NCI-H2107 (cell line): ENCODE data around the gene PC.

ENCODE experiments used
- DNase-seq: peaks from one replicate; lab custom pipeline; 2025; lab: John Stamatoyannopoulos, UW

PC gene

DNA sequence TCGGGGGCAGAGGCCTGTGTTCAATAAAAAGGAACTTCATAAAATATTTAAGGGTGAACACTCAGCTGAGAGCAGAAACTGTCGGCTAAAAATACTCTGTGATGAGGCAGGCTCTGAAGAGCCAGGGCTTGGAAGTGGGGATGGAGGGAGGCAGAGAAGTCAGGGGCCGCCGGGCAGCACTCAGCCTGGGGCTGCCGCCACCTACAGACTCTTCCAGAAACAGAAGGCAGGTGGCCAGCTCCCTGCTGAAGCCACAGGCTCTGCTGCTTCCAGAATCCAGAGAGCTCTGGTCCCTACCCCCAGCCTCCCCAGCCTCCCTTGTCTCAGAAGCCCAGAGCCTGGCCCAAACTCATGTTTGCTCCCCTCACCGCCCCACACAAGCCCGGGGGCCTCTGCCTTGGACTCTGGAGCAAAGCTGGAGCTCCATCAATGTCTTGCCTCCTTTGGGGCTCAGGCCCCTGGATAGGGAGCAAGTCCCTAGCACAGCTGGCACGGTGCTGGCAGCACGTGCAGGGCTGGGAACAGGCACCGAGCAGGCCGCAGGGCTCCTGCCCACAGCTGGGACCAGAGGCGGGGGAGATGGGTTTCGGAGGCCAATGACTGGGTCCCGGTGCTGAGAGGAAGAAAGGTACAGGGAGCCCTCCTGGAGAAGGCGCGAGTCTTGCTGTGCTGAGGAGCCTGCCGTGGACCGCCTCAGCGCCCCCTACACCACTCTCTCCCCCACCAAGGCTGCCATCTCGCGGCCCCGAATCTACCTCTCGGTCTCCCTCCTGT, 93.1 kb downstream of the PC start:
- DNase-seq, result no peak

DNA sequence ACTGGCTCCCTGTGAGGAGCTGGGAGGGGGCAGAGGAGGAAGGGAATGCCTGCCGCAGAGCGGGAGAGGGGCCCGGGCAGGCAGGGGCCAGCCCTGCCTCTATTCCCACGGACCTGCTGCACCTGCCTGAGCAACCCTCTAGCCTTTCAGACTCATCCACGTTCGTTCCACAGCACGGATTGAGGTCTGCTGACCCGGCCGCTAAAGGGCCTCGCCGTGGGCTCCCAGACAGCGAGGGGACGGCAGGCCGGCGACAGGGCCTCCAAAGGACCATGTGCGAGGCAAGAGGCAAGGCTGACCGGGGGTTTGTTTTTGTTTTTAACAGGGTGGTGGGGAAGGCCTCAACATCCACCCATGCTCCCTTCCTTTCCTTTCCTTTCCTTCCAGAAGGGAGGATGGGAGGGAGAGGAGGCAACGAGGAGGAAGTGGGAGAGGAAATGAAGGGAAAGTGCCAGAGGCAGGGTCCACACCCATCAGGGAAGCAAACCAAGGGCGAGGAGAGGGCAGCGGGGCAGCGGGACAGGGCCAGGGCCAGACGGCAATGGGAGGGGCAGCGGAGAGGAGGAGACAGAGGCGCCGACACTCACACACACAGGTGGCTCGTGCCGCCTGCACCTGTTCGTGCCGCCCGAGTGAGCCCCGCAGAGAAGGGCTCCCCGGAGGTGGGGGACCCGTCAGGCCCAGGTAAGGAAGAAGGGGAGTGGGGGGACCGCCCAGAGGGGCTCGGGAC, 93.8 kb downstream of the PC start:
- peak; percentile 45 for DNase-seq

DNA sequence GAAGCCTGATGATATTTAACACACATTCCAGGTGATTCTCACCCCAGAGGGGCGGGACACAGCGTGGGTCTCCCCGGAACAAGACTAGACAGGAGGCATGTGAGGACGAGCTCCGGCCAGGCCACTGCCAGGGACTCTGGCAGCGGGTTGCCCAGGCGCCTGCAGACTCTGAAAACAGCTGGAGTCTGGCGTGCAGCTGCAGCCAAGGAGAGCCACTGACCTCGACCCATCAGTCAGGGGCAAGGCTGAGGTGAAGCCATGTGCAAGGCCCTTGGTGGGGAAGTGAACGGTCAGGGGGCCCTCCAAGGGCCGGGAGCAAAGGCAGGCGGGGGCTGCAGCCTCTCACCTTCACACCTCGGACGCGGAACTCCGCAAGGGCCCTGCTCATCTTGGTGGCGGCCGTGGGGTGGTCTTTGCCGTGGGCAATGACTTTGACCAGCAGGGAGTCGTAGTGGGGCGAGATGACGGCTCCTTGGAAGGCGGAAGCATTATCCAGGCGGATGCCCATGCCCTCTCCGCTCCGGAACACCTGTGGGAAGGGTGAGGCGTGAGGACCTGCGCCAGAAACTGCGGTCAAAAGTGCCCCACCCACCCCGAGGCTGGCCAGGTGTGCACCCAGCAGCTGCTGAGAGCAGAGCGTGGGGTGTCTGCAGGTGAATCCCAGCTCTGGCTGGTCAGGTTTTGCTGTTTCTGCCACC, 94.6 kb downstream of the PC start:
- DNase-seq, result no peak

DNA sequence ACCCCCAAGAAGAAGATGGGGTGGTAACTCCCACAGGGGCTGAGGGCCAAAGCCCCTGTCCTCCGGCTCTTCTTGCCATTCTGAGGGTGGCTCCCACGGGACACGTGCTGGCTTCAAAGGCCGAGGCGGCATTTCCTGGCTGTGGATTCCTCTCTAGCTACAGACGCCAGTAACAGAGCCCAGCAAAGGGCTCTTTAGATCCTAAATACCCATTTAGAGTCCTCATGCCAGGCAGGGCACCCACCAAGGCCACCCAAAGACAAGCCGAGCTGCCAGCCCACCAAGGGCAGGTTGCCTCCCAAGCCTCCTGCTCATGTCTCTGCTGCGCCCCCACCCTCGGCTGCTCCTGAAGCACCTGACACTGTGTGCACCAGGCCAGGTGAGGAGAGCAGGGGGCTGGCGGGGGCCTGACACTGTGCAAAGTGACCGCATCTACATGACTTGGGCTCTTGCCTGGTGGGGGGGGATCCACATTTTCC, 95.6 kb downstream of the PC start:
- DNase-seq, result no peak

DNA sequence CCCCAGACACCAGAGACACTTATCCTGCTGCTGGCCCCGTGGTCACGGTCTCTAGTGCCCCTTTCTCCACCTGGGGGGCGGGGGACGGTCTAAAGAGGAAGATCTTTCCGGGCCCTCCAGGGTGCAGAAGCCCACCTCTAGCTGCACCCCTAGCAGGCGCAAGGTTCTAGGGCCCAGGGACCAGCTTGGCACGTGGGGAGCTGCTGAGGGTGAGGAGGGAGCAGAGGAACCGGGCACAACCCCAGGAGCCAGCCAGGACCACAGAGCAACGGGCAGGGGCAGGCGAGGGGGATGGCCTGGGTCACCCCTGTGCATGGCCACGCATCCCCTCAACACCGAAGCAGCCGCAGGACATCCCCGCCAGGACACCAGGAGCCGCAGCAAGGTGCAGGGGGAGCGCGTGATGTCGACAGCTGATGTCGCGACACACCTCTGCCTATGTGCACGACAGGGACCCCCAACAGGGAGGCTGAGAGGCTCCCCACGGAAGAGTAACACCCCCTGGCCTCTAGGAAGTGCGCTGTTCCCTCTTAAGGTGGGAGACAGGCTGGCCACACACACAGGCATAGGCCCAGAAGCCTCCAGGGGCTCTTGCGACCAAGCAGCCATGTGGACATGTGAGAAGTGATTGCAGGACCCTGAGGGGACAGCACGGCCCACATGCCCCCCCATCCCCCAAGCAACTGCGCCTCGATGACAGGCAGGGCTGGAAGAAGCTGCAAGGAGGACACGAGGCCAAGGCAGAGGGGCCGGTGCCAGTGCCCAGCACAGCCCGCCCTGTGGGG, 96.2 kb downstream of the PC start:
- DNase-seq, result no peak

DNA sequence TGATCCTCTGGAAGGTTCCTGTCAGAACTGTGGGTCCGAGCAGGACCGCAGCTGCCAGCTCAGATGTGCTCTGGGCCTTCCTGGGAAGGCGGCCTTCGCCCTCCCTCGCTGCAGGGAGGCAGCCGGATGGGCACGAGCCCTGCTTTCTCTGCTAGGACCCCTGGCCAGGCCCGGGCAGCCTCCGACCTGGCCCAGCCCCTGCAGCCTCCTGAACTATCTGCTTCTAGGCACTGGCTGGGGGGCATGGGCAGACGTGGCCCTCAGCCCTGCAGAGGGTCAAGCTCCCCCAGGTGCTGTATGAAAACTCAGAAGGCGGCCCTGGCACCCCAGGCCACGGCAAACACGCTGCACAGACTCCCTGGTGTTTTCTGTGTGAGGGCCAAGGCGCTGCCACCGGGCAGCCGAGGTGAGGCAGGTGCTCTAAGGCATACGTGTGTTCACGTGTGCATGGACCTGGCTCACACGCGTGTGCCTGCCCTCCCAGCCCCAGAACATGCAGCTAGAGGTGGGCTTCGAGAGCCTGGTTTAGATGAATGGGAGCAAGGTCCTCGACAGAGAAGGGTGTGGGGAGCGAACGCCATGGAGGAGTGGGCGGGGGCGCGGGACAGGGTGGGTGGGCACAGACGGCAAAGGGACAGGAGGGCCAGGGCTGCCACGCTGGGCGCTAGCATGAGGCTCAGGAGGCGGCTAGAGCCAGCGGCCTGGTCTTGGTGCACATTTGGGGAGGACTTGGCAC, 97.0 kb downstream of the PC start:
- DNase-seq, result no peak

DNA sequence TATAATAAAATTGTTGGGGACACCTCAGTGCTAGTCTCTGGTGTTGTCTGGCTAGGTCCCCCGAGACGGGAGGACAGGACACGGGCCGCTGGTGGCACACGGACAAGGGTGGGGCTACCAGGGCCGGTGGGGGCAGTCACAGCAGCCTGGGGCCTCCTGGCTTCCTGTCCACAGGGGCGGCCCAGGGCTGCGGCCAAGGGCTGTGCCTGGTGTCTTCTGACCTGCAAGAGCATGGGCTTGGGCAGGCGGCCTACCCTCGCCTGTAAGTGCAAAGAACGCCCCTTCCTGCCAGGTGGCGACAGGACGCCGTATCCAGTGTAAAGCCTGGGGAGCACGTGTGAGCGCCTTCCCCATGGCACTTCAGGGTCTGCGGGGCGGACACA, 97.7 kb downstream of the PC start:
- DNase-seq, result no peak

DNA sequence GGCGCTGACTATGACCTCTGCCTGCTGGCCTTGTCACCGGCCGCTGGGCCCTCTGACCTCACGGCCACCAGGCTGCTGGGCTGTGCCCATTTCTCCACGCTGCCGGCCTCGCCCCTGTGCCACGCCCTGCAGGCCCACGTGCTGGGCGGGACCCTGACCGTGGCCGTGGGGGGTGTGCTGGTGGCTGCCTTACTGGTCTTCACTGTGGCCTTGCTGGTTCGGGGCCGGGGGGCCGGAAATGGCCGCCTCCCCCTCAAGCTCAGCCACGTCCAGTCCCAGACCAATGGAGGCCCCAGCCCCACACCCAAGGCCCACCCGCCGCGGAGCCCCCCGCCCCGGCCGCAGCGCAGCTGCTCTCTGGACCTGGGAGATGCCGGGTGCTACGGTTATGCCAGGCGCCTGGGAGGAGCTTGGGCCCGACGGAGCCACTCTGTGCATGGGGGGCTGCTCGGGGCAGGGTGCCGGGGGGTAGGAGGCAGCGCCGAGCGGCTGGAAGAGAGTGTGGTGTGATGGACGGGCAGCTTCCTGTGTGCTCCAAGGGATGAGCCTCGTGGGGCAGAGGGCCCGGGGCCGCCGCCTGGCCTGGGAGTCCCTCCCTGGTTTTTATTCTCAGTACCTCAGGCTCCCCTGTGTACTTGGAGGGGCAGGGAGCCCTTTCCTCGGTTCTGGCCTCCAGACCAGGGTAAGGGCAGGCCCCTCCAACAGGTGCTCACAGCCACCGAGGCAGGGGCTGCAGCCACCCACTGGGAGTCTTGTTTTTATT, 98.3 kb downstream of the PC start:
- DNase-seq, result no peak

DNA sequence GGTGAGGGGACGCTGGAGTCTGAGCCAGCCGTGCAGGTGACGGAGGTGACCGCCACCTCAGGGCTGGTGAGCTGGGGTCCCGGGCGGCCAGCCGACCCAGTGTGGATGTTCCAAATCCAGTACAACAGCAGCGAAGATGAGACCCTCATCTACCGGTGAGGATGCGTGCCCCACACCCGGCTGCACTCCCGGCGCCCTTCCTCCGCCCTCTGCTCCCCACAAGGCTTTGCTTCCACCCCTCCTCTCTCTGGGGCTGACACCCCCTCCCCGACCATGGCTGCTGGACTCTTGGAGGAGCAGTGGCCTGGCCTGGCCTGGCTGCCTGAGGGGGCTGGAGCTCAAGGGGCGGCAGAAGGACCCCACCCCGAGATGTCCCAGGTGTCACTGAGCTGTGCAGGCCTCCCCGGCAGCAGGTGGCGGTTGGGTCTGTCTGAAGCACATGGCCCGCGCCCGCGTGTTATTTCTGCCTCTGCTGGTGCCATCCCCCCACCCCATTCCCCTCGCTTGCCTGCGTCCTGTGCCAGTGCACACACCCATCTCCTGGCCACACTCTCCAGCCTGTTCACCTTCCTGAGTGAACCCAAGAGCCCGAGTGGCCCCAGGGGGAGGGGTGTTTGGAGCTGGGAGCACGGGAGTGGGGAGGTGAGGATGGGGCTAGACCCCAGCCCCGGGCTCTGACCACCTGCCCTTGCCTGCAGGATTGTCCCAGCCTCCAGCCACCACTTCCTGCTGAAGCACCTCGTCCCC, 99.1 kb downstream of the PC start:
- DNase-seq, result no peak

DNA sequence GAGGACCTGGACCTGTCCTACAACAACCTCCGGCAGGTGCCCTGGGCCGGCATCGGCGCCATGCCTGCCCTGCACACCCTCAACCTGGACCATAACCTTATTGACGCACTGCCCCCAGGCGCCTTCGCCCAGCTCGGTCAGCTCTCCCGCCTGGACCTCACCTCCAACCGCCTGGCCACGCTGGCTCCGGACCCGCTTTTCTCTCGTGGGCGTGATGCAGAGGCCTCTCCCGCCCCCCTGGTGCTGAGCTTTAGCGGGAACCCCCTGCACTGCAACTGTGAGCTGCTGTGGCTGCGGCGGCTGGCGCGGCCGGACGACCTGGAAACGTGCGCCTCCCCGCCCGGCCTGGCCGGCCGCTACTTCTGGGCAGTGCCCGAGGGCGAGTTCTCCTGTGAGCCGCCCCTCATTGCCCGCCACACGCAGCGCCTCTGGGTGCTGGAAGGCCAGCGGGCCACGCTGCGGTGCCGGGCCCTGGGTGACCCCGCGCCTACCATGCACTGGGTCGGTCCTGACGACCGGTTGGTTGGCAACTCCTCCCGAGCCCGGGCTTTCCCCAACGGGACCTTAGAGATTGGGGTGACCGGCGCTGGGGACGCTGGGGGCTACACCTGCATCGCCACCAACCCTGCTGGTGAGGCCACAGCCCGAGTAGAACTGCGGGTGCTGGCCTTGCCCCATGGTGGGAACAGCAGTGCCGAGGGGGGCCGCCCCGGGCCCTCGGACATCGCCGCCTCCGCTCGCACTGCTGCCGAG, 99.8 kb downstream of the PC start:
- no peak for DNase-seq

DNA sequence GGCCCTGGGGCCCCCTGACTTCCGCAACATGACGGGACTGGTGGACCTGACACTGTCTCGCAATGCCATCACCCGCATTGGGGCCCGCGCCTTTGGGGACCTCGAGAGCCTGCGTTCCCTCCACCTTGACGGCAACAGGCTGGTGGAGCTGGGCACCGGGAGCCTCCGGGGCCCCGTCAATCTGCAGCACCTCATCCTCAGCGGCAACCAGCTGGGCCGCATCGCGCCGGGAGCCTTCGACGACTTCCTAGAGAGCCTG, 100.3 kb downstream of the PC start:
- no peak for DNase-seq

DNA sequence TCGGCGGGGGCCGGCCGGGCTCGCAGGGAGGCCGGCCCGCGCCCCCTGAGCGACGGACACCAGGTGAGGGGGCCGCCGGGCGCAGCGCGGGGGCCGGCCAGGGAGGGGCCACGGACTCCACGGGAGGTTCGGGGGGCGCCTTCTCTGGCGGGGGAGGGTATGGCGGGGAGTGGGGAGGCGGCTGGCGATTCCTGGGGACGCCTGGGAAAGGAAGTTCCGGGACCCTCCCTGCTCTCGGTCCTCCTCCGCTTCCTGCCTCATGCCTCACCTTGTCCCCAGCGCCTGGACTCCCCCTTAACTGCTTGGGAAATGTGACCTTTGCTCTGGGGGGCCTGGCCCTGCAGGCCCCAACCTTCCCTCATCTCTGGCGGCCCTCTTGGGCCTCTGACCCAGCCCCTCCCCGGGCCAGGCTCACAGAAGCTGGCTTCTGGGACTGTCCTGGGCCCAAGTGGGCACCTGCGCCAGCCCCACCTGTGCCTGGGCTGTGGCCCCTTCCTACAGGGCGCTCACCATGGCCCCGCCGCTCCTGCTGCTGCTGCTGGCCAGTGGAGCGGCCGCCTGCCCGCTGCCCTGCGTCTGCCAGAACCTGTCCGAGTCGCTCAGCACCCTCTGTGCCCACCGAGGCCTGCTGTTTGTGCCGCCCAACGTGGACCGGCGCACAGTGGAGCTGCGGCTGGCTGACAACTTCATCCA, 100.8 kb downstream of the PC start:
- DNase-seq, result no peak

DNA sequence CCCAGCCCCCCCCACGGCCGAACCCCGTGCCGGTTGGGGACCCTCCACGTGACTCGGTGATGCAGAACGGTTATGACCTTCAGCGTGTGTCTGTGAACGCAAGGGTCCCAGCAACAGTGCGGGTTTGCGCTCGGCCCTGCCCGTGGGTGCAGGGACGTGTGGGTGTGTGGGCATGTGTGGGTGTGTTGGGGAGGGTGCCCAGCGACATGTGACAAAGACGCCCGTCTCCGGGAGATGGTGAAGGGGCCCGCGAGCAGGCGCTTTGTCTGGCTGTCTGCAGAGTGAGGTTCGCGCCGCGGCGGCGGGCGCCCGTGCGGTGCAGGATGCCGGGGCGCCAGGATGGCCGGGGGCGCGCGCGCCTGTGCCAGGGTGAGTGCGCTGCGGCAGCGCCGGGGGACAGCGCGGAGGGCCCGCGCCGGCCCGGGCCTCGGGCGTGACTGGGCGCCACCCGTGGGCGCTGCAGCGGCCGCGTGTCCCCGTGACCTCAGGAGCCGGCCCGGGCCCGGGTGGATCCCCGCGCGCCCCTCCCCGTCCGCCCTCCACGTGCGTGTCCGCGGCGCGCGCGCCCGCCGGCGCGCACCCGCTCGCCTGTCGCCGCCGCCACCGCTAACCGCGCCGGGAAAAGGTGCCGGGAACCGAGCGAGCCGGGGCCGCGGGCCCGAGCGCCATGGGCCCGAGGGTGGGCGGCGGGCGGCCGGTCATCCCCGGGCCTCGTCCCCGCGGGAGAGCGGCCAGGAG, 101.5 kb downstream of the PC start, which contains the start of gene LRFN4:
Gene LRFN4, plus strand, starts transcription at position 569 of the 738 bp plus-strand sequence. CDS start 681 bp downstream, outside the sequence.
- DNase-seq, result no peak

DNA sequence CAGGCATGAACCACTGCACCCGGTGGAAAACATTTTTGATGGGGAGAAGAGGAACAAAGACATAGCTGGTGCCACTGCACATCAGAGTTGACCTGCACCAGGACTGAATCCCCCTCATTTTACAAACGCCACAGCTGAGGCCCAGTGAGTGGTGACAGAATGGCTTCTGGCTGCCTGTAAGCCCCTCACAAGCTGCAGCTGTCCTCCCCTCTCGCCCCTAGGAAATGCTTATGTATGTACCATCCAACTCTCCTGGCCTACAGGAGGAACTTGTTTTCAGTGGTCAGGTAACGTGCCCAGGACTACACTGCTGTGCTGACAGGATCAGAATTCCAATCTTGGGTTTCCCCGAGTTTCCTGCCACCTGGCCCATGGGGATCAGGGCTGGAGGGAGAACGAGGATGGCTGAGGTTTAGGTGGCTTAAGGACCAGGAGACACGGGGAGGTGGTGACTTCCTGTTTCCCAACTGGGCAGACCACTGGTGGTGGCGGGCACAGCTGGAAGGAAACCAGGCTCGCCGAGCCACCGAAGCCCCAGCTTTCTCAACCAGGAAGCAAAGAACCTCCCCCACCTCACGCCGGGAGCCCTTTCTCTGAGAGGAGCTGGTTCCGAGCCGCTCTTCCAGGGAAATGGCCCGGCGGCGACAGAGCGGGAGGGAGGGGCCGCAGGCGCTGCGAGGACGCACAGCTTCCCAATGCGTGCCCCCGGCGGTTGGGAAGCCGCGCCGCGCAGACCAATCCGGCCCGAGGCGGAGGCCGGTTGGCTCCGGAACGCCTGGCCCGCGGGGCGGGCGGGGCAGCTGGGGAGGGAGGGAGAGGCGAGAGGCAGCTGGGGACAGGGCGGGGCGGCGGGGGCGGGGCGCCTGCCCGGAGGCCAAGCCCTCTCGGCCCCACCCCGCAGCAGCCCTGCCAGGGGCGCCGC, 102.3 kb downstream of the PC start:
- peak; percentile 85 for DNase-seq

DNA sequence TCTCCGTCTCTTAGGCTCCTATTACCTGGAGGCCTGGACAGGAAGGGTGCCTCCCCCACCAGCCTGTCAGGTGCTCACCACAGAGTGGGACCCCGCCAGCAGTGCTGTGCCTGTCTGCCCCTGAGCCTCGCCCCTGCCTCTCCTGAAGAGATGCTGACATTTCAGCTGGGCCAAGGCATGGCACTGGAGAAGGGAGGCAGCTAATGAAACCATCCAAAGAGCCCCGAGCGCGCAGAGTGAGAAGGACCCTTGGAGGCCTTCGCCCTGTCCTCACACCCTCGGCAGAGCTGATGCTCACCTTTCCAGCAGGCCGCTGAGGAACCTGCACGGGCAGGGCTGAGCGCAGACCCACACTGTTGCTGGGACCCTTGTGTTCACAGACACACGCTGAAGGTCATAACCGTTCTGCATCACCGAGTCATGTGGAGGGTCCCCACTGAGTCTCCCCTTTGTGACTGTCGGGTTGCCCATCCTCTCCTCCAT, 103.4 kb downstream of the PC start:
- DNase-seq, result no peak

DNA sequence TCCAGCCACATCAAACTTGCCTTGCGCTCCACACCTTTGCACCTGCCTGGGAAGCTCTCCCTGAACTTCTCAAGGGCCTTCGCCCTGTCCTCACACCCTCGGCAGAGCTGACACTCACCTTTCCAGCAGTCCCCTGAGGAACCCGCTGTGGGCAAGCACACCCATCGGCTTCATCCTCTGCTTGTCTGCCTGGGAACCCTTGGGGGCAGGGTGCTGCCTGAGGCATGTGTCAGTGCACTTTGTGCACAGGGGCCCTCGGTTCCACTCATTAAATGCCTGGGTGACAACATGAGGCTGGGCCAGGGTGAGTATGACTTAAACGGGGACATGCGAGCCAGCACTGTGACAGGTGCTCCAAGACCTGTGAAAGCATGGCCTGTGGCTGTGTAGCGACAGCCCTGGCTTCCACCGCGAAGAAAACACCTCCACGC, 103.9 kb downstream of the PC start:
- no peak for DNase-seq
